H1 (cell line): ENCODE results near the gene BNC1.

Experiments used
- BRCA1 ChIP-seq: IDR thresholded peaks from 2 replicates; pipeline ENCODE4 v1.6.1; 2012; ENCODE audit warnings: low read depth, low read length, improper control_type of control experiment
- HDAC6 ChIP-seq: IDR thresholded peaks from one replicate; pipeline ENCODE4 v1.7.1; 2012; ENCODE audit warnings: low read depth, mild to moderate bottlenecking, inconsistent platforms, low read length, moderate library complexity
- RAD21 ChIP-seq, 2 experiments: IDR thresholded peaks in 1 of 2; conservative IDR thresholded peaks in 1 of 2; 2 replicates each; pipeline ENCODE4 v1.6.1; 2011; ENCODE audit warnings: low read depth in 2 of 2, low read length in 2 of 2, improper control_type of control experiment in 1 of 2, inconsistent platforms in 1 of 2, mild to moderate bottlenecking in 1 of 2, moderate library complexity in 1 of 2
- TF ChIP-seq, protein P1 (sequence below), 3 experiments: IDR thresholded peaks; 1 replicate in 2 of 3; 2 replicates in 1 of 3; pipeline versions ENCODE4 v1.5.1 to v1.6.1; 2011; ENCODE audit warnings: low read length in 3 of 3, mild to moderate bottlenecking in 3 of 3, inconsistent platforms in 2 of 3, low read depth in 1 of 3, moderate library complexity in 1 of 3; ENCODE audit not compliant: insufficient read depth in 1 of 3; ENCODE audit errors: control extremely low read depth in 1 of 3

DNA sequence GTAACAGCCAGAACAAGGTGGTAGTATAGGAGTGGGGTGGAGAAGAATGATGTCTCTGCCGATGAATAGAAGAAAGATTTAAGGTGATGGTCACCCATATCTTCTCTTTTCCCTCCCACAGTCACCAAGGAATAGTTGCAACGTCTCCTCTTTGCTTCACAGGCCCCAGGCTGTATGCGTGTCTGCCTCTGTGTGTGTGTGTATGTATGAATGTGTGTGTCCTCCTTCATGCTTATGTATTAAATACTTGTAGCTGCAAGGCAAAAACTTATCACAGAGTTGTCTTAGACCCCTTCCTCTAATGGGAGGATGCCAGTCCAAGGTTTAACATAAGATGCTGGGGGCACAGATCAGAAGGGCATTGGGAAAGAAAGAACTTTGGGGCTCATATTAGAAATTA is 19.1 kb upstream of the BNC1 start:
- TF ChIP-seq HDAC6 (no peak), RAD21 (IDR thresholded peaks at IDR 0.05 in 1 of 2, conservative IDR thresholded peaks at IDR 0.05 in 1 of 2; ENCODE audit: low read depth in 2 of 2, low read length in 2 of 2) (no peak), BRCA1 (no peak)
- TF ChIP-seq, protein P1, sequence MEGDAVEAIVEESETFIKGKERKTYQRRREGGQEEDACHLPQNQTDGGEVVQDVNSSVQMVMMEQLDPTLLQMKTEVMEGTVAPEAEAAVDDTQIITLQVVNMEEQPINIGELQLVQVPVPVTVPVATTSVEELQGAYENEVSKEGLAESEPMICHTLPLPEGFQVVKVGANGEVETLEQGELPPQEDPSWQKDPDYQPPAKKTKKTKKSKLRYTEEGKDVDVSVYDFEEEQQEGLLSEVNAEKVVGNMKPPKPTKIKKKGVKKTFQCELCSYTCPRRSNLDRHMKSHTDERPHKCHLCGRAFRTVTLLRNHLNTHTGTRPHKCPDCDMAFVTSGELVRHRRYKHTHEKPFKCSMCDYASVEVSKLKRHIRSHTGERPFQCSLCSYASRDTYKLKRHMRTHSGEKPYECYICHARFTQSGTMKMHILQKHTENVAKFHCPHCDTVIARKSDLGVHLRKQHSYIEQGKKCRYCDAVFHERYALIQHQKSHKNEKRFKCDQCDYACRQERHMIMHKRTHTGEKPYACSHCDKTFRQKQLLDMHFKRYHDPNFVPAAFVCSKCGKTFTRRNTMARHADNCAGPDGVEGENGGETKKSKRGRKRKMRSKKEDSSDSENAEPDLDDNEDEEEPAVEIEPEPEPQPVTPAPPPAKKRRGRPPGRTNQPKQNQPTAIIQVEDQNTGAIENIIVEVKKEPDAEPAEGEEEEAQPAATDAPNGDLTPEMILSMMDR (IDR thresholded peaks at IDR 0.05; ENCODE audit: control extremely low read depth in 1 of 3, insufficient read depth in 1 of 3, low read depth in 1 of 3, low read length in 3 of 3): no peak
